CD4-positive, alpha-beta T cell treated with Interferon gamma for 1 hour (primary cell): Measurements from ENCODE around the gene TCTN3.
"Not testable (repeated sequence)": the region's sequence is repeated elsewhere in the genome, so short reads cannot be mapped to it uniquely, and the experiment has no call there.

Experiments used
- DNase-seq: peaks from one replicate; pipeline ENCODE4 v3.0.0-alpha.2; 2020

TCTN3 gene

GRCh38 chr10:95675403-95676116, 18.2 kb downstream of the TCTN3 start:
- DNase-seq, result no peak

- no peak for DNase-seq
Measured at GRCh38 chr10:95674643-95675042, 19.1 kb downstream of the TCTN3 start.

GRCh38 chr10:95672641-95673040, 21.1 kb downstream of the TCTN3 start:
- DNase-seq, result not testable (repeated sequence)

GRCh38 chr10:95664543-95664942, 29.2 kb downstream of the TCTN3 start:
- no peak for DNase-seq

GRCh38 chr10:95663496-95663895, 30.2 kb downstream of the TCTN3 start:
- no peak for DNase-seq

- no peak for DNase-seq
Measured at GRCh38 chr10:95661818-95662217, 31.9 kb downstream of the TCTN3 start.

GRCh38 chr10:95660283-95660682, 33.4 kb downstream of the TCTN3 start:
- no peak for DNase-seq

GRCh38 chr10:95657250-95657649, 36.5 kb downstream of the TCTN3 start:
- no peak for DNase-seq

- peak; percentile 89 for DNase-seq
Measured at GRCh38 chr10:95656291-95657164, 37.2 kb downstream of the TCTN3 start, which contains the start of gene ALDH18A1. Gene ALDH18A1, minus strand, starts transcription at chr10:95656711. Its CDS starts 3,334 bp downstream, at chr10:95653377.

GRCh38 chr10:95655571-95656290, 38.0 kb downstream of the TCTN3 start:
- no peak for DNase-seq

- no peak for DNase-seq
Measured at GRCh38 chr10:95653895-95654294, 39.8 kb downstream of the TCTN3 start.

GRCh38 chr10:95651346-95652060, 42.2 kb downstream of the TCTN3 start:
- DNase-seq, result no peak

GRCh38 chr10:95650232-95650631, 43.5 kb downstream of the TCTN3 start:
- DNase-seq, result no peak

- no peak for DNase-seq
Measured at GRCh38 chr10:95648138-95648537, 45.6 kb downstream of the TCTN3 start.

GRCh38 chr10:95646160-95646559, 47.6 kb downstream of the TCTN3 start:
- DNase-seq, result no peak

GRCh38 chr10:95644901-95645300, 48.8 kb downstream of the TCTN3 start:
- no peak for DNase-seq

GRCh38 chr10:95640891-95641315, 52.8 kb downstream of the TCTN3 start:
- DNase-seq, result no peak

- DNase-seq, result no peak
Measured at GRCh38 chr10:95637911-95638310, 55.8 kb downstream of the TCTN3 start.

- no peak for DNase-seq
Measured at GRCh38 chr10:95637140-95637539, 56.6 kb downstream of the TCTN3 start.

- DNase-seq, result no peak
Measured at GRCh38 chr10:95635319-95635733, 58.4 kb downstream of the TCTN3 start.

GRCh38 chr10:95628786-95629185, 64.9 kb downstream of the TCTN3 start:
- no peak for DNase-seq

- no peak for DNase-seq
Measured at GRCh38 chr10:95626500-95626899, 67.2 kb downstream of the TCTN3 start.

GRCh38 chr10:95620415-95620814, 73.3 kb downstream of the TCTN3 start:
- DNase-seq, result not testable (repeated sequence)
